Muscle of arm (tissue), 12 donors: ENCODE data around the gene CAMK1G. TPM values are rescaled to one million over a fixed set of nuclear protein-coding genes. Genes with fewer than 3 reads are reported as not detected.

ENCODE experiments used
- DNase-seq: peaks from one replicate; pipeline ENCODE4 v3.0.0-alpha.2; 2013
- polyA plus RNA-seq, 12 donors: library from polyadenylated mRNA; unstranded; fragments of 120-200 nt; gene quantifications; one replicate each; pipeline ENCODE4 v1.2.1, GENCODE V29; 2013; ENCODE audit not compliant: insufficient read length in 12 of 12

CAMK1G gene
- polyA plus RNA-seq, 12 donors, result 0.11 to 0.61 (median 0.25) TPM; not detected in 6

- DNase-seq, result no peak
These were observed 18.7 kb upstream of the CAMK1G start for GRCh38 chr1:209564849-209565248.

GRCh38 chr1:209565759-209566678 is 17.5 kb upstream of the CAMK1G start:
- DNase-seq, result peak; percentile 67

GRCh38 chr1:209567698-209568175 is 15.8 kb upstream of the CAMK1G start:
- DNase-seq, result no peak

GRCh38 chr1:209569455-209570207 is 13.9 kb upstream of the CAMK1G start:
- peak; percentile 67 for DNase-seq

GRCh38 chr1:209570743-209571142 is 12.8 kb upstream of the CAMK1G start:
- DNase-seq, result no peak

- peak; percentile 64 for DNase-seq
These were observed 6.9 kb upstream of the CAMK1G start for GRCh38 chr1:209576392-209577197.

GRCh38 chr1:209577346-209577745 is 6.2 kb upstream of the CAMK1G start:
- no peak for DNase-seq

- no peak for DNase-seq
These were observed 2.9 kb upstream of the CAMK1G start for GRCh38 chr1:209580577-209580976.

- DNase-seq, result no peak
These were observed 738 bp downstream of the CAMK1G start for GRCh38 chr1:209584231-209584672.

GRCh38 chr1:209585197-209585596 is 1.7 kb downstream of the CAMK1G start:
- DNase-seq, result no peak

GRCh38 chr1:209585672-209586071 is 2.2 kb downstream of the CAMK1G start:
- peak; percentile 43 for DNase-seq

GRCh38 chr1:209586221-209586740 is 2.8 kb downstream of the CAMK1G start:
- no peak for DNase-seq

- DNase-seq, result no peak
These were observed 4.3 kb downstream of the CAMK1G start for GRCh38 chr1:209587789-209588188.

- no peak for DNase-seq
These were observed 5.9 kb downstream of the CAMK1G start for GRCh38 chr1:209589440-209589839.

GRCh38 chr1:209589863-209590262 is 6.3 kb downstream of the CAMK1G start:
- no peak for DNase-seq

GRCh38 chr1:209590405-209590804 is 6.9 kb downstream of the CAMK1G start:
- no peak for DNase-seq

GRCh38 chr1:209593747-209594146 is 10.2 kb downstream of the CAMK1G start:
- DNase-seq, result no peak

- no peak for DNase-seq
These were observed 10.9 kb downstream of the CAMK1G start for GRCh38 chr1:209594440-209594839.

GRCh38 chr1:209595028-209595427 is 11.5 kb downstream of the CAMK1G start:
- DNase-seq, result no peak

- no peak for DNase-seq
These were observed 12.2 kb downstream of the CAMK1G start for GRCh38 chr1:209595599-209596285.

- DNase-seq, result no peak
These were observed 14.0 kb downstream of the CAMK1G start for GRCh38 chr1:209597499-209597898.
